Transverse colon (tissue), 4 donors: ENCODE measurements around the gene COIL.

Experiments used
- EP300 ChIP-seq: sonication (generic); formaldehyde crosslinking; IDR thresholded peaks from one replicate; pipeline ENCODE4 v1.6.1; 2017; ENCODE audit warnings: antibody characterized with exemption, low read depth
- POLR2A ChIP-seq: fragments of 450-650 bp; IDR thresholded peaks from one replicate; pipeline ENCODE4 v1.6.1; 2016; ENCODE audit warnings: antibody characterized with exemption, mild to moderate bottlenecking, moderate library complexity
- POLR2AphosphoS5 ChIP-seq, 3 donors: sonication (generic); formaldehyde crosslinking; IDR thresholded peaks; one replicate each; pipeline ENCODE4 v1.6.1; 2016; ENCODE audit warnings: antibody characterized with exemption in 3 of 3
- TF ChIP-seq, protein P1 (sequence below), 5 experiments: fragments of 200-600 bp in 3 of 5; fragments of 450-650 bp in 2 of 5; sonication (generic) in 3 of 5; IDR thresholded peaks; 1 replicate in 2 of 5; 2 replicates in 3 of 5; pipeline ENCODE4 v1.5.1; 2016 to 2017; ENCODE audit warnings: antibody characterized with exemption in 5 of 5, inconsistent platforms in 3 of 5, mild to moderate bottlenecking in 2 of 5, moderate library complexity in 1 of 5

DNA sequence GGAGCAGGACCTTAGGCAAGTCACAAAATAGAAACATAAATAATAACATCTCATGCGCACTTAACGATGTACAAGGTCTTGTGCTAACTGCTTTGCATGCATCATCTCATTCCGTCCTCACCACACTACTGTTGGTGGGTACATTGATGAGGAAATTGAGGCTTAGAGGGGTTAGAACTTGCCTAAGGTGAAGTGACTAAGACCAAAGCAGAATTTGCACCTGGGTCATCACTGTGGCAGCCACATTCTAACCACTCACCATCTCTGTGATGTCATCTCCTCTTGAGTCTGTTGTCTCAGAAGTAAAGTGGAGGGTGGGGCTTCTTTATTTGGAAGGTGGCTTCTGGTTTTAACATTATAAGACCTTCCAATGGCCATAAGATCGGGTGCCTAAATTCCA lies 26.6 kb downstream of the COIL start:
- TF ChIP-seq, protein P1, sequence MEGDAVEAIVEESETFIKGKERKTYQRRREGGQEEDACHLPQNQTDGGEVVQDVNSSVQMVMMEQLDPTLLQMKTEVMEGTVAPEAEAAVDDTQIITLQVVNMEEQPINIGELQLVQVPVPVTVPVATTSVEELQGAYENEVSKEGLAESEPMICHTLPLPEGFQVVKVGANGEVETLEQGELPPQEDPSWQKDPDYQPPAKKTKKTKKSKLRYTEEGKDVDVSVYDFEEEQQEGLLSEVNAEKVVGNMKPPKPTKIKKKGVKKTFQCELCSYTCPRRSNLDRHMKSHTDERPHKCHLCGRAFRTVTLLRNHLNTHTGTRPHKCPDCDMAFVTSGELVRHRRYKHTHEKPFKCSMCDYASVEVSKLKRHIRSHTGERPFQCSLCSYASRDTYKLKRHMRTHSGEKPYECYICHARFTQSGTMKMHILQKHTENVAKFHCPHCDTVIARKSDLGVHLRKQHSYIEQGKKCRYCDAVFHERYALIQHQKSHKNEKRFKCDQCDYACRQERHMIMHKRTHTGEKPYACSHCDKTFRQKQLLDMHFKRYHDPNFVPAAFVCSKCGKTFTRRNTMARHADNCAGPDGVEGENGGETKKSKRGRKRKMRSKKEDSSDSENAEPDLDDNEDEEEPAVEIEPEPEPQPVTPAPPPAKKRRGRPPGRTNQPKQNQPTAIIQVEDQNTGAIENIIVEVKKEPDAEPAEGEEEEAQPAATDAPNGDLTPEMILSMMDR (IDR thresholded peaks at IDR 0.05): no peak
- TF ChIP-seq POLR2A (no peak), POLR2AphosphoS5 (IDR thresholded peaks at IDR 0.05) (no peak), EP300 (no peak)
